ENCODE data around the gene MMP2.
A peak's percentile ranks its signal among the peaks of the same experiment; 100 is the strongest.

The MMP2 gene

DNA sequence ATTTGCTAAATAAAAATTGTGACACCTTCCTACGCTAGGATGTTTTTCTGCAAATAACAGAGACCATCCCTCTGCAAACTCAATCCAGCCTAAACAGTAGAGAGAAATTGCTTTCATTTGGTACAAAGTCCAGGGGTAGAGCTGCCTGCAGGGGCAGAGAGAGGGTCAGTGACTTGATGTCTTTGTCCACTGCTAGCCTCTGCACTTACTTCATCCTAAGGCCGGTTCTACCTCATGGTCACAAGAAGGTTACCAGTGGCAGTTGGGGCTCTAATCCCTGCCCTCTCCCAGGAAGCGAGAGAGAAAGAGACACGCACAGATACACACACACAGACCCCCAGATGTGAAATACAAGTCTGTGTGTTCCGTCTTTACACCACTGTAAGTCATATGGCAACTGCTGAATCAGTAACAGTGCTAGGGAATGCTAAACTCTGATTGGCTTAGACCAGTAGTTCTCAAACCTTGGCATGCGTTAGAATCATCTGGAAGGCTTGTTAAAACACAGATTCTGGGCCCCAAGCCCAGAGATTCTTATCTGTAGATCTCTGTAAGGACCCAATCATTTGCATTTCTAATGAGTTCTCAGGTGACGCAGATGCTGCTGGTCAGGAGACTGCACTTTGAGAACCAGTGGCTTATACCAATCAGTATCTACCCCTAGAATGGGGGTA, 16.8 kb downstream of the MMP2 start:
- peak; percentile 10 for DNase-seq

DNA sequence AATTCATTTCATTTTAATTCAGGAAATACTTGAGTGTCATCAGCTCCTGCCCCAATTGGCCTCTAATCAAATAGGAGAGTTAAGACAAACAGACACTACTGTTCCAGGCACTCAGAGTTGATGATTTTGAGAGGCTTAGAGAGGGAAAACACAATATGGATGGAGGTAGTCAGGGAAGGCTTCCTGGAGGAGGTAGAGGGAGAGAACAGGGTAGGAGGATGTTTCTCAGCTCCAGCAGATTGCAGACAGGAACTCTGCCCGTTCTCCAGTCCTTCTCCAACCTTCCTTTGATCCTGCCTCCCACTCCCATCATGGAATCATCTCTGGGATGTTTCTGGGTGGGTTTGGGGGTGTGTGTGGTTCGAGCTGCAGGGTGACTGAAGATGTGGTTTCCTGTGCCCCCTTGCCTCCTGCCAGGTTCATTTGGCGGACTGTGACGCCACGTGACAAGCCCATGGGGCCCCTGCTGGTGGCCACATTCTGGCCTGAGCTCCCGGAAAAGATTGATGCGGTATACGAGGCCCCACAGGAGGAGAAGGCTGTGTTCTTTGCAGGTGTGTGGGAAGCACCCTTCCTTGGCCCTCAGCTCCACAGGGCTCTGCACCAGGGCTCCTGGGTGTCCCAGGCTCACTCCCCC, 17.6 kb downstream of the MMP2 start:
- no peak for DNase-seq

DNA sequence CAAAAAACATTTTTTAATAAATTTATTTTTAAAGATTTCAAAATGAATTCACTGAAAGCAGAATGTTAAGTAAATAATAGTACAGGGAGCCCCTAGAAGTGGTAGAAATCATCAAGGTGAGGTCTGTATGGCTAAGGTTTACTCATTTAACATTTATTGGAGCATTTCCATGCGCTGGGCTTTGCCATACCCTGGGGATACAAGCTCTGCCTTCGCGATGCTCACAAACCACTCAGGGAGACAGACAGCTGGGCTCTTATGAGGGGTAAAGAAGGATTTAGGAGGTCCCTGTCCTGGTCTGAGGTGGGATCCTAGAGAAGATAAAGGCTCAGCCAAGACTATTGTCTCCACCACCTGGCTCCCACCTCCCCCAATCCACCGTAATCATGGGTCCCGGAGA, 18.6 kb downstream of the MMP2 start:
- DNase-seq: no peak

DNA sequence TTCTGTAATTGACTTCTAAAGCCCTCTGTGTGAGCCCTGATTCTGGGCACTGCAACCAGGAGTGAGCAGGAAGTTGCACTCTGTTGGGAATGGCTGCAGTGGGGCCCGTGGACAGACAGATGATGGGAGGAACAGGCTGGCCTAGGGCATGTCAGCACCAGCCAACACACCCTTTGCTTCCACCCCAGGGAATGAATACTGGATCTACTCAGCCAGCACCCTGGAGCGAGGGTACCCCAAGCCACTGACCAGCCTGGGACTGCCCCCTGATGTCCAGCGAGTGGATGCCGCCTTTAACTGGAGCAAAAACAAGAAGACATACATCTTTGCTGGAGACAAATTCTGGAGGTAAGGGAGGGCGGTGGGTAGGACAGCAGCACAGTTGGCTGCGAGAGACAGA, 19.1 kb downstream of the MMP2 start:
- no peak for DNase-seq

DNA sequence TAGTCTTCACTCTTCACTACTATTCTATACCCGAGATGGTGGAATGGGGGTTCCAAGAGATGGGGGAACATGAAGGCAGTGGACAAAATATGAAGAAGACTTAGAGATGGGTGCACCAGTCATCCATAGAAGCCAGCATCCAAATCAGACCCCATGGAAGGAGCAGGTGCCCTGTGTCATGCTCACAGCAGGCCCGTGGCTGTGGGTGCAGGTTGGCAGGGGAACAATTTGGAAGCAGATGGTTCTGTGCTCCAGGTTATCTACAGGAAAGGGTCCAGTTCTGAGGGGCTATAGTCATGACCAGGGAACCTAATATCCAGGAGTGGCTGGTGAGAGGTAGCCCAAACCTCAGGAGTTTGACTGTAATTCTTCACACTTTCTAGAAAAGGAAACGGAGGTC, 20.3 kb downstream of the MMP2 start:
- DNase-seq: no peak

DNA sequence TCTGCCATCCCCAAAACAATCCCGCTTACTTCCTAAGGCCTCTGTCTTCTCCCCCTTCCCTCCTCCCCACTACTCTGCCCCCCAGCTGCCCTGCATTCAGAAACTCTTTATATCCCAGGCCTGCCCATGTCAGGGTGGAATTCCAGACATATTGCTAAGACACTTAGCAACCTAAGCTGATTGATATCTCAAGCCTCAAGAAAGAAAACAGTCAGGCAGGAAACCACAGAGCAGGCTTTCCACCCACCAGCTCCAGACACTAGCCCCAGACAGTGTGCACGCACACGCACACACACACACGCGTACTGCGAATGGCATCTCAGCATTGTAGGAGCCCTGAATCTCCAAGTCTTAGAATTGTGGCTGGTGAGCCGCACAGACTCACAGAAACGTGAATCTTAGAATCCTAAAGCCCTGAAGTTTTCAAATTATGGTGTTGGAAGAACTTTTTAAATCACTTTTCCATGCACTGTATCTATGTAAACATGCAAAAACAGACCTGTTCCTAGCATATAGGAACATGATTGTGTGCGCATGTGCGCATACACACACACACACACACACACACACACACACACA, 21.0 kb downstream of the MMP2 start:
- DNase-seq: peak; percentile 22

DNA sequence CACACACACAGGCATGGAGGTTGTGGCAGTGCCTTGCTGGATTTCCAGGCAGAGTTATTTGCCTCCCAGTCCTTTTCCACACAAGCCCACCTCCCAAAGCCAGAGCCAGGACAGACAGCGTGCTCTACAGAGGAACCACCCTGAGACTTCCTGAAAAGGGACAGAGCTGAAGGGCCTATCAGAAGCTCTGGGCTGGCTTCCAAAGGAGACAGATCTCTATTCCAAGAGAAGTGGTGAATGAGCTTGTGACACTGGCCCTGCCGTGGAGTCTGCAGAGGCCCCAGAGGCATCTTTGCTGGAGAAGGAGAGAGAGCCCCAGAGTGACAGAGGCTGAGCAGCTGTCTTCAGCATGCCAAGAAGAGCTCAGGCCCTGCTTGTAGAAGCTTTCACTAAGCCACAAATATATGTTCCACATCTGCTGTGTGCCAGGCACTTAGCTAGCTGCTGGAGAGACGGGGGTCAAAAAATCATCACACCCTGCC, 21.6 kb downstream of the MMP2 start:
- peak; percentile 71 for DNase-seq

DNA sequence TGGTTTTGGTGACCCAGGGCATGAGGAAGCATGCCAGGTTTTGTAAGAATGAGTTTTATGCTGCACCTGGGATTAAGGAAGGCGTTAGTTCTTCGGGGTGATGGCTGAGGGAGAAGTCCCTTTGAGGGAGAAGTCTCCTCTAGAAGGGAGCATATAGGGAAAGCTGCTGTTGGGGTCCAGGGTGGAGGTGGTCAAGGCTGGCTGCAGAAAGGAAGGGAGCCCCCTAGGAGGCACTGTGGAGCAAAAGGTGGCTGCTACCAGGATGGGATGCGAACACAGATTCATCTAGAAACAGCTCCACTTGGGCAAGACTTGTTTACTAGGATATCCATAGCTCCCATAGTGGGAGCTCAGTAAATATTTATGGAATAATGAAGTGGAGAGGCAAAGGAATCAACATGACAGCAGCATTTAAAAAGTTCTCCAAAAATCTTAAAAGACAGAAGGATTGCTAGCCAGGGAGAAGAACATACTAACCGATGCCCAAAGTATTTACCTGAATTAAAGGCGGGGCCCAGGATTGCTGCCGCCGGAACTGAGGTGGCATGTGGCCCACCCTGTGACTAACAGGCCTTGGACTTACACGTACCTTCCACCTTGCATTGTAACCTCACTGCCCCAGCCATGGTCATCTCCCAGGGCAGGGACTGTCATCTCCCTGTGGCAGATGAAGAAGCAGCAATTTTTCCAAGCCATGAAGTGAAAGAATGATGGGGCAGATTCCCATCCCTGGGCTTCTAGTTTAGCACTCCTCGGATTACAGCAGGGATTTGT, 22.7 kb downstream of the MMP2 start:
- DNase-seq: no peak

DNA sequence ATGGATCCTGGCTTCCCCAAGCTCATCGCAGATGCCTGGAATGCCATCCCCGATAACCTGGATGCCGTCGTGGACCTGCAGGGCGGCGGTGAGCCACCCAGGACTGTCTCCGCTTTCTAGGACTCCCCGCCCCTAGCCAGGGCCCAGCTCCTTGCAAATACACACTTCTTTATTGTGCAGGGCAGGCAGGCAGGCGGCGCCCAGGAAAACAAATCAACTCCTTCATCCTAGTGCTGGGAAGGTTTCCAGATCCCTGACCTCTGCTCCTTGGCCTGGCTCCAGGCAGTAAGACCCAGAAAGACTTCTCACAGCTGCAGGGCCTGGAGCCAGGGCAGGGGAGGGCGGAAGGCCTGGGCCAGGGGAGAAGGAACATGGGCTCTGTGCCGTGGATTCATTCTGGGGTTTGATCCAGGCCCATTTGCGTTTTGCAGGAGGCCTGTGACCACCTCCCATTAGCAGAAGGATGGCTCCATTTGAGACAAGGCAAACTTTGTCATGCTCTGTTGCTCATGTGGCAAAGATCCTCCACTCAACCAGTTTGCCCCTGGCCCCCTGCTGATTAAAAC, 23.9 kb downstream of the MMP2 start:
- peak; percentile 96 for DNase-seq

DNA sequence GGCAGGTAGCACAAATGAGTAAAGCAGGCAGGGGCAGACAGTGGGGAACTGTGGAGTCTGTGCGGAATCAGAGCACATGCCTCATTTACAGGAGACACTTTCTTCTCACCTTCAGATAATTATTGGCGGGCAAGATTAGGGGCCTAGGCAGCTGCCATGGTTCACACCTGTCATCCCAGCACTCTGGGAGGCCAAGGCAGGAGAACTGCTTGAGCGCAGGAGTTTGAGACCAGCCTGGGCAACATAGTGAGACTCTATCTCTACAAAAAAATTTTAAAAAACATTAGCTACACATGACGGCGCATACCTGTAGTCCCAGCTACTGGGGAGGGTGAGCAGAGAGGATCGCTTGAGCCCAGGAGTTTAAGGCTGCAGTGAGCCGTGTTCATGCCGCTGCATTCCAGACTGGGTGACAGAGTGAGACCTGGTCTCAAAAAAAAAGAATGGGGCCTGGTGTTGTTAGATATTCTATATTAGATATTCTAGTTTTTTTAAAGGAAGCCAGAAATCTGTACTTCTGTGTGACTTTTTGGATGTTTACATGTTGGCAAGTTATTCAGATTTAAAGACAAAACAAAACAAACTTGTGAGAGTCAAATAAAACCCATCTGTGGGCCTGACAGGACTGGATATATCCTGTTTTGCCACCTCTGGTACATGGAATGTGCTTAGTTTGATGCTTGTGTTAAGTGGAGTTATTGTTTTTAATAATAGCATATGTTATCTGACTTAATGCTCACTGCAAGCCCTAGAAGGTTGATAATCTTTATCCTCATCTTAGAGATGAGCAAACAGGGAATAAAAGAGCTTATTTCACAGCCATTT, 24.9 kb downstream of the MMP2 start:
- DNase-seq: no peak

DNA sequence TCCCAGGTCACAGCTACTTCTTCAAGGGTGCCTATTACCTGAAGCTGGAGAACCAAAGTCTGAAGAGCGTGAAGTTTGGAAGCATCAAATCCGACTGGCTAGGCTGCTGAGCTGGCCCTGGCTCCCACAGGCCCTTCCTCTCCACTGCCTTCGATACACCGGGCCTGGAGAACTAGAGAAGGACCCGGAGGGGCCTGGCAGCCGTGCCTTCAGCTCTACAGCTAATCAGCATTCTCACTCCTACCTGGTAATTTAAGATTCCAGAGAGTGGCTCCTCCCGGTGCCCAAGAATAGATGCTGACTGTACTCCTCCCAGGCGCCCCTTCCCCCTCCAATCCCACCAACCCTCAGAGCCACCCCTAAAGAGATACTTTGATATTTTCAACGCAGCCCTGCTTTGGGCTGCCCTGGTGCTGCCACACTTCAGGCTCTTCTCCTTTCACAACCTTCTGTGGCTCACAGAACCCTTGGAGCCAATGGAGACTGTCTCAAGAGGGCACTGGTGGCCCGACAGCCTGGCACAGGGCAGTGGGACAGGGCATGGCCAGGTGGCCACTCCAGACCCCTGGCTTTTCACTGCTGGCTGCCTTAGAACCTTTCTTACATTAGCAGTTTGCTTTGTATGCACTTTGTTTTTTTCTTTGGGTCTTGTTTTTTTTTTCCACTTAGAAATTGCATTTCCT, 26.5 kb downstream of the MMP2 start:
- DNase-seq: no peak

DNA sequence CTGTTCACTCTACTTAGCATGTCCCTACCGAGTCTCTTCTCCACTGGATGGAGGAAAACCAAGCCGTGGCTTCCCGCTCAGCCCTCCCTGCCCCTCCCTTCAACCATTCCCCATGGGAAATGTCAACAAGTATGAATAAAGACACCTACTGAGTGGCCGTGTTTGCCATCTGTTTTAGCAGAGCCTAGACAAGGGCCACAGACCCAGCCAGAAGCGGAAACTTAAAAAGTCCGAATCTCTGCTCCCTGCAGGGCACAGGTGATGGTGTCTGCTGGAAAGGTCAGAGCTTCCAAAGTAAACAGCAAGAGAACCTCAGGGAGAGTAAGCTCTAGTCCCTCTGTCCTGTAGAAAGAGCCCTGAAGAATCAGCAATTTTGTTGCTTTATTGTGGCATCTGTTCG, 27.1 kb downstream of the MMP2 start:
- DNase-seq: no peak

DNA sequence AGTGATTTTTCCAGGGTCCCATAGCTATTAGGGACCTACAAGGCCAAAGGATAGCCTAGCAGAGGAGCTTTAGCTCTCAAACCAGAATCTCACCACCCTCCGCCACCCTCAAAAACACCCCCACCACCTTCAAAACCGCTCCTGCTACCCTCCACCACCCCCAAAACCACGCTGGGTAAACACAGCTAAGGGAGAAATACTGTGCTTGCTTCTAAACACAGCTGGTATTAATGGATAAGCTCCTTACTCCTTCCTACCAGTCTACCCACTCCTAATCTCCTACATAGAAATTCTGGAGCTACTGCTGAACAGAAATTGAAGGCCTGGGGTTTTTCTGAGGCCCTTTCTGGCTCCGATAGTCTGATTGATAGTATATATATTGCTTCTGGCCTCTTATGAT, 27.7 kb downstream of the MMP2 start:
- DNase-seq: no peak

DNA sequence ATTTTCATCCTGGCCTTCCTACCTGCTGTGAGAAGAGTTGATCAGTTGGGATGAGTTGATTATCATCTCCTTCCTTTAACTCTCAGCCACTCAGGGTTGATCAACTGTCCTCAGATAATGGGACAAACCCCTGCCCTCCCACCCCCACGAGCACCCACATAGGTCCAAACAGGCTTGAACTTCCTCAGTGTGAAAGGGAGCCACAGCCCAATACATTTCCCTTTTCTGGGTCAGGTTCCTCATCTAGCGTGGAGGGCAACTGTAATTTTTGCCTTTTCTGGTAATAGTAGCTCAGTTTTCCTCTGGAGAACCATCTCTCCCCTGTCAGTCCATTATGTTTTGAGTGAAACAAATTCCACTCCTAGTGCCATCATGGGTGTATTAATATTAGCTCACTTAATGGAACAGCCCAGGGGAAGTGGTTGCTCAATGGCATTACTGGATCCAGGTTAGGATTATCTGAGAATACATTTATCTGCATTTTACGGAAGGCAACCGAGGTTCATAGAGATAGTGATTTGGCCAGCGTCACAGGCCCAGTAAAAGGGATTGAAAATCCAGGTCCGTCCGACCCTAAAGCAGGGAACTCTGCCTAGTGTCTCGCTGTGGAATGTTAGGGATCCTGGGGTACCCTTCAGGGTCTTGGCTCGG, 29.4 kb downstream of the MMP2 start:
- DNase-seq: peak; percentile 20

DNA sequence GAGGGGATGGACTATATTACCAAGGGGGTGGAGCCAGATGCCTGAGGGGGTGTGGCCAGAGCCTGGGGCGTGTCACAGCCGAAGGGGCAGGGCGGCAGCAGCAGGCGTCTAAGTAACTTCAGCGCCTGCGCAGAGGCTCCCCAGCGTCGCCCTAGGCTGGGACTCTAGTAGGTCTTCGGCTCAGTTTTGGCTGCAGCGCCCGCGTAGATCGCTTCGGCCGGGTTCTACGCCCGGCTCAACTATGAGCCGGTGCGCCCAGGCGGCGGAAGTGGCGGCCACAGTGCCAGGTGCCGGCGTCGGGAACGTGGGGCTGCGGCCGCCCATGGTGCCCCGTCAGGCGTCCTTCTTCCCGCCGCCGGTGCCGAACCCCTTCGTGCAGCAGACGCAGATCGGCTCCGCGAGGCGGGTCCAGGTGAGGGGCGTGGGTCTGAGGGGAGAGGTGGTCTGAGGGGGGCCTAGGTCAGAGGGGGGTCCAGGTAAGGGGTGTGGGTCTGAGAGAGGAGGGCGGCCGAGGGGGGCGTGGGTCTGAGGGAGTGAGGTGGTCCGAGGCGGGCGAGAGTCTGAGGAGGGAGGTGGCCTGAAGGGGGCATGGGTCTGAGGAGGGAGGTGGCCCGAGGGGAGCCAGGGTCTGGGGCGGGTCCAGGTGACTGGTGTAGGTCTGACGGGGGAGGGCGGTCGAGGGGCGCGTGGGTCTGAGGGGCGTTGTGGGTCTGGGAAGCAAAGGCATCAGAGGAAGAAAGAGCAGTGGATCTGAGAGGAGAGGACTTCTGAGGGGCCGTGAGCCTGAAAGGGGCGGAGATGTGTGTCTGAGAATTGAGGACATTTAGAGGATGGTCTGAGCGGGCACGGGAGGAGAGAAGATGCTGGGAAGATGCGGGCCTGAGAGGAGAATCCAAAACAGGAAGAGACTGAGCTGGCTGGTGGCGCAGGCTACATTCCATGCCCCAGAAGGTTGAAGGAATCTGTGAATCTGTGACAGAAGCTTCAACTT, 30.2 kb downstream of the MMP2 start, which contains the start of gene LPCAT2:
TSS of gene LPCAT2 (plus strand) at position 132 of the 991 bp plus-strand sequence. CDS start at position 242, 110 bp downstream.
- DNase-seq: peak; percentile 82

DNA sequence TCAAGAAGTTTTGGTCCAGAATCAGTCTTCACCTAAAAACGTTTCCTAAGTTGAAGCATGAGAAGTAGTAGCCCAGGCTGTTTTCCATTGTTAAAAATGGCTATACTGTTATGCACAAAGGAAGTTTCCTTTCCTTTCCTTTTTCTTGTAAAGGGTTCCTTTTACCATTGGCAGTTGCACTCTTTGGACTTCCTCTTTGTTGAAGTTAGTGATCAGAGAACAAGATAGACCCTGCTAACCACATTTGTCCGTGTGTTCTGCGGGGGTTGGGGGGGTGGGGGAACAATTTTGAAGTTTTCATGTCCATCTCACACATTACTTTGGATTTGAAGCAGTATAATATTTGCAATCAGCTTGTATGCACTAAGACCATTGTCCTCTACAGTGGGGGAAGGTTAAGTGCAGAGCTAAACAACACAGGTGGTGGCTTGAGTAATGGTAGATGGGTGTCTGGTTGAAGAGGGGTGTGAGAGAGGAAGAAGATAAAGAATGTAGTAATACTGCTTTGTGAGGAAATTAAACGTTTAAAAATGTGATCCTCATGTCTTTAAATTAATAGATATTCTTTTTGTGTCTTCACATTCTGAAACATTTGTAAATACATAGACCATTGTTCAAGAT, 31.3 kb downstream of the MMP2 start:
- peak; percentile 35 for DNase-seq

DNA sequence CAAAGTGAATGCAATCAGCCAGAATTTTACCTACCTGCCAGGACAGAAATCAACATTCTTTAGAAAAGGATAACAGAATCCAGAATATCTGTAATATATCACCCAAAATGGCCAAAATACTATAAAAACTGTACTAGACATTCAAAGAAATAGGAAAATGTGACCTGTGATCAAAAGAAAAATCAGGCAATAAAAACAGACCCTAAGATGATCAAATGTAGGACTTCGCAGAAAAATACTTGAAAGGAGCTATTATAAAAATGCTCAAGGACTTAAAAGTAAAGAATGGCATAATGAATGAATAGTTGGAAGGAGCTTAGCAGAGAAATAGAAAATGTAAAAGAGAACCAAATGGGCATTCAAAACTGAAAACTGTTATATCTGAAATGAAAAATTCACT, 33.9 kb downstream of the MMP2 start:
- DNase-seq: no peak

DNA sequence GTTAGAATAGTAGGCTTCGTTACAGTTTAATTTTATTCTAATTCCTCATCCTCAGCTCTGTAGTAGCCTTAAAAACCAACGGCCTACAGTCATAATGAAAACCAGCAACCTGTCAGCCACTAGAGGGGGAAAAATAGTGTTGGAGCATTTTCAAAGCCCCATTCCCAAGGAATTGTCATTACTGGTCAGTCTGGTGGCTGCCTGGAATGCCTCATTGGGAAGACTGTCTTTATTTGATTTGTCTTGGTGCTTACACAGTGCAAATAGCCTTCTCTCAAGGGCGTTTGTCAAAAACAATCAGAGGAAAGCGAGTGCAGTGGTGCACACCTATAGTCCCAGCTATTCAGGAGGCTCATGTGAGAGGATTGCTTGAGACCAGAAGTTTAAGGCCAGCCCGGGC, 34.6 kb downstream of the MMP2 start:
- no peak for DNase-seq

DNA sequence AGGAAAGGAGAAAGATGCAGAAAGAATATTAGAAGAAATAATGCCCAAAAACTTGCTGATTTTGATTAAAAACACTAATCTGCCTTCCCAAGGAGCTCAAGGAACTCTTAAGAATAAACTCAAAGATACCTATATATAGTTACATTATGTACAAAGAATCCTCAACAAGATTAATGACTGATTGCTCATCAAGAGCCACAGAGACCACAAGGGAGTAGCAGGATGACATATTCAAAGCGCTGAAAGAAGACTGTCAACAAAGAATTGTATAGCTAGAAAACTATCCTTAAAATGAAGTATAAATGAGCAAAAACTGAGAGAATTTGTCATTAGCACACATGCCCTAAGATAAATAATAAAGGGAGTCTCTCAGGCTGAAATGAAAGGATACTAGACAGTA, 36.1 kb downstream of the MMP2 start:
- no peak for DNase-seq

Measured in midbrain (tissue), 1 donor.